Liver (tissue), 9 donors: ENCODE measurements around the gene COL11A1. TPM values are rescaled to one million over a fixed set of nuclear protein-coding genes. Genes with fewer than 3 reads are reported as not detected.

Experiments used
- DNase-seq: peaks from one replicate; pipeline ENCODE4 v3.0.0-alpha.2; 2017; ENCODE audit warnings: low spot score
- H3K27ac ChIP-seq, 2 donors: one replicate each; pipeline ENCODE4 v1.7.0; 2013; ENCODE audit warnings: inconsistent platforms in 2 of 2, low read length in 2 of 2, control low read depth in 1 of 2, low read depth in 1 of 2, mild to moderate bottlenecking in 1 of 2
- H3K27me3 ChIP-seq, 4 donors: one replicate each; pipeline versions ENCODE4 v1.6.1 to v1.7.0; 2013; ENCODE audit warnings: low read length in 3 of 4, inconsistent platforms in 1 of 4, mild to moderate bottlenecking in 1 of 4, moderate library complexity in 1 of 4; ENCODE audit not compliant: control insufficient read depth in 4 of 4, insufficient read depth in 4 of 4
- H3K36me3 ChIP-seq, 4 donors: one replicate each; pipeline versions ENCODE4 v1.6.1 to v1.7.0; 2013; ENCODE audit warnings: low read length in 3 of 4, mild to moderate bottlenecking in 3 of 4, low read depth in 1 of 4, moderate library complexity in 1 of 4; ENCODE audit not compliant: control insufficient read depth in 4 of 4, insufficient read depth in 3 of 4
- H3K4me1 ChIP-seq, 4 donors: one replicate each; pipeline versions ENCODE4 v1.6.1 to v1.7.0; 2013; ENCODE audit warnings: low read length in 3 of 4, mild to moderate bottlenecking in 3 of 4, moderate library complexity in 1 of 4; ENCODE audit not compliant: control insufficient read depth in 4 of 4, insufficient read depth in 4 of 4
- H3K4me3 ChIP-seq, 3 donors: one replicate each; pipeline versions ENCODE4 v1.6.1 to v1.7.0; 2013; ENCODE audit warnings: low read length in 3 of 3, control low read depth in 1 of 3, low read depth in 1 of 3, mild to moderate bottlenecking in 1 of 3
- H3K9ac ChIP-seq, 2 donors: one replicate each; pipeline ENCODE4 v1.7.0; 2013; ENCODE audit warnings: low read length in 2 of 2, mild to moderate bottlenecking in 2 of 2, moderate library complexity in 2 of 2, control low read depth in 1 of 2, low read depth in 1 of 2
- H3K9me3 ChIP-seq, 4 donors: one replicate each; pipeline versions ENCODE4 v1.6.1 to v1.7.0; 2013; ENCODE audit warnings: low read length in 3 of 4; ENCODE audit not compliant: control insufficient read depth in 4 of 4
- ATF3 ChIP-seq: IDR thresholded peaks from 2 replicates; pipeline ENCODE4 v1.6.1; 2016; ENCODE audit warnings: antibody characterized with exemption
- CTCF ChIP-seq: fragments of 150-350 bp; IDR thresholded peaks from 2 replicates; pipeline ENCODE4 v1.5.1; 2017; ENCODE audit warnings: improper control_type of control experiment, low read depth, low read length; ENCODE audit not compliant: missing input control
- FOXA1 ChIP-seq: IDR thresholded peaks from 2 replicates; pipeline ENCODE4 v1.6.1; 2016; ENCODE audit warnings: antibody characterized with exemption
- FOXA2 ChIP-seq: IDR thresholded peaks from 2 replicates; pipeline ENCODE4 v1.6.1; 2016; ENCODE audit warnings: antibody characterized with exemption
- GABPA ChIP-seq, 2 donors: IDR thresholded peaks in 1 of 2; conservative IDR thresholded peaks in 1 of 2; 2 replicates each; pipeline ENCODE4 v1.6.1; 2016; ENCODE audit warnings: antibody characterized with exemption in 2 of 2, mild to moderate bottlenecking in 1 of 2, moderate library complexity in 1 of 2
- HNF4A ChIP-seq, 2 donors: conservative IDR thresholded peaks; 2 replicates each; pipeline ENCODE4 v1.6.1; 2016; ENCODE audit warnings: antibody characterized with exemption in 2 of 2, mild to moderate bottlenecking in 2 of 2
- HNF4G ChIP-seq: IDR thresholded peaks from 2 replicates; pipeline ENCODE4 v1.6.1; 2016; ENCODE audit warnings: antibody characterized with exemption
- MAX ChIP-seq: IDR thresholded peaks from 2 replicates; pipeline ENCODE4 v1.6.1; 2016; ENCODE audit warnings: antibody characterized with exemption
- NR2F2 ChIP-seq: IDR thresholded peaks from 2 replicates; pipeline ENCODE4 v1.6.1; 2016; ENCODE audit warnings: antibody characterized with exemption
- REST ChIP-seq: IDR thresholded peaks from 2 replicates; pipeline ENCODE4 v1.6.1; 2016; ENCODE audit warnings: antibody characterized with exemption, mild to moderate bottlenecking
- RXRA ChIP-seq, 2 donors: IDR thresholded peaks; 2 replicates each; pipeline ENCODE4 v1.6.1; 2017 to 2018; ENCODE audit warnings: antibody characterized with exemption in 2 of 2, mild to moderate bottlenecking in 1 of 2
- SP1 ChIP-seq: IDR thresholded peaks from 2 replicates; pipeline ENCODE4 v1.6.1; 2018; ENCODE audit warnings: antibody characterized with exemption, mild to moderate bottlenecking
- TAF1 ChIP-seq: conservative IDR thresholded peaks from 2 replicates; pipeline ENCODE4 v1.6.1; 2016; ENCODE audit warnings: antibody characterized with exemption, mild to moderate bottlenecking
- YY1 ChIP-seq: IDR thresholded peaks from 2 replicates; pipeline ENCODE4 v1.6.1; 2016; ENCODE audit warnings: antibody characterized with exemption, mild to moderate bottlenecking
- ZBTB33 ChIP-seq: IDR thresholded peaks from 2 replicates; pipeline ENCODE4 v1.6.1; 2016; ENCODE audit warnings: antibody characterized with exemption
- whole genome bisulfite sequencing: extraction: QIAGEN DNeasy Blood & Tissue Kit; methylation state at CpG from one replicate; pipeline ENCODE4 v1.1.7; 2013; 5-methylcytosine and 5-hydroxymethylcytosine counted together
- polyA plus RNA-seq, 2 donors: library from polyadenylated mRNA; stranded (reverse) in 1 of 2; unstranded in 1 of 2; fragments of 200-250 nt in 1 of 2; fragments of >200 nt in 1 of 2; fragmentation: Nextera tagmentation in 1 of 2; extraction: Ambion mirVana in 1 of 2; gene quantifications; one replicate each; pipeline versions ENCODE4 v1.2.1 to v1.2.3, GENCODE V29; 2013 to 2015
- total RNA-seq, 2 donors: library from RNA; depleted of rRNA; stranded (reverse); fragments of >200 nt; gene quantifications; one replicate each; pipeline ENCODE4 v1.2.3, GENCODE V29; 2014
- donor health status: healthy.
- donor health status: healthy.
- donor health status: healthy.
- donor health status: healthy.
- donor health status: healthy.

Gene COL11A1
- under 1 TPM in 1 of 2 donors, not detected in 1; 0.42 TPM for total RNA-seq
- polyA plus RNA-seq = under 1 TPM in 1 of 2 donors, not detected in 1; 0.01 TPM

GRCh38 chr1:103108376-103109150 lies at the start of gene COL11A1:
Gene COL11A1, minus strand, starts transcription at chr1:103108522. Its CDS starts 344 bp downstream, at chr1:103108178.
- TF ChIP-seq TAF1 (no peak), RXRA (IDR thresholded peaks at IDR 0.05) (no peak), ATF3 (no peak), CTCF (no peak), YY1 (no peak), FOXA1 (no peak), MAX (no peak), GABPA (IDR thresholded peaks at IDR 0.05 in 1 of 2, conservative IDR thresholded peaks at IDR 0.05 in 1 of 2) (no peak), FOXA2 (no peak), REST (no peak), SP1 (no peak), NR2F2 (no peak), HNF4G (no peak), HNF4A (conservative IDR thresholded peaks at IDR 0.05) (no peak), ZBTB33 (no peak)
- Histone ChIP-seq H3K9me3 (no peaks in the 10 kb centered on the region), H3K36me3 (no peaks in the 10 kb centered on the region), H3K27ac (no peak within 1 kb of the TSS), H3K4me1 (peaks cover 5 to 22% (median 13%) of the 10 kb centered on the region in 4 donors), H3K9ac (no peak within 1 kb of the TSS), H3K4me3 (peak within 1 kb of the TSS in 1 of 3 donors; percentile 14), H3K27me3 (peaks cover 0 to 3% (median under 1%) of the 10 kb centered on the region in 4 donors)
- WGBS = 10% methylated on average over 34 of the region's 34 CpGs
- DNase-seq = peak; percentile 33
